Frontal cortex (tissue), 4 donors: ENCODE measurements around the gene HSPA1B. TPM values are rescaled to one million over a fixed set of nuclear protein-coding genes. Genes with fewer than 3 reads are reported as not detected.
"Not testable (repeated sequence)": the region's sequence is repeated elsewhere in the genome, so short reads cannot be mapped to it uniquely, and the experiment has no call there.

Source experiments
- DNase-seq, 2 donors: peaks; one replicate each; pipeline ENCODE4 v3.0.0; 2012; ENCODE audit warnings: low spot score in 2 of 2
- FAIRE-seq: peaks from 2 replicates; lab custom pipeline; 2012; peaks lifted over from hg19 to GRCh38; lab: Jason Lieb, UNC
- total RNA-seq: library from RNA; depleted of rRNA; stranded (reverse); fragments of >200 nt; gene quantifications from one replicate; pipeline ENCODE4 v1.2.3, GENCODE V29; 2014
- donor health status: control.
- donor health status: control.
- donor health status: control.

HSPA1B gene
- total RNA-seq, 1 donor from 2014 or later: 180 TPM

DNA sequence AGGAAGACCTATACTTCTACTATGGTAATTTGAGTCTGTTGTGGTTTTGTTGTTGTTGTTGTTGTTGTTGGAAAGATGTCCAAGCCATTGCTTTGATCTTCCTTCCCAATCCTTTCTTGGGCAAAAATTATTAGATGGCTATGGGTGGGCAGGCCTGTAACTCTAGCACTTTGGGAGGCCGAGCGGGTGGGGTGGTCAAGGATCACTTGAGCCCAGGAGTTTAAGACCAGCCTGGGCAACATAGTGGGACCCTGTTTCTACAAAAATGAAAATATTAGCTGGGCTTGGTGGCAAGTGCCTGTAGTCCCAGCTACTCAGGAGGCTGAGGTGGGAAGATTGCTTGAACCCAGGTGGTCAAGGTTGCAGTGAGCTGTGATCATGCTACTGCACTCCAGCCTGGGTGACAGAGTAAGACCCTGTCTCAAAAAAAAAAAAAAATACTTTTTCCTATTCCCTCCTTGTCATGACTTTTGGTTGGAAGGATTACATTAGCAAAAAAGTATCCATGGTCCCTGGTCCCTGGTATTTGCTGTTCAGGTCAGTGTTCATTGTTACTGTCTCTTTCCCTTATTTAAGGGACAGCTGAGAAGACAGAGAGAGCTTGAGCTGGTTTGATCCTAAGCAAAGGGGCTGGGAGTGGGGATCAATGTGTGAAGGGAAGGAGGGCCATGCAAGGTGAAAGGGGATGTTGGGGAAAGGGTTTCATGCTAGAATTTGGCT lies 23.4 kb downstream of the HSPA1B start:
- FAIRE-seq (no peak), DNase-seq (no peak)

DNA sequence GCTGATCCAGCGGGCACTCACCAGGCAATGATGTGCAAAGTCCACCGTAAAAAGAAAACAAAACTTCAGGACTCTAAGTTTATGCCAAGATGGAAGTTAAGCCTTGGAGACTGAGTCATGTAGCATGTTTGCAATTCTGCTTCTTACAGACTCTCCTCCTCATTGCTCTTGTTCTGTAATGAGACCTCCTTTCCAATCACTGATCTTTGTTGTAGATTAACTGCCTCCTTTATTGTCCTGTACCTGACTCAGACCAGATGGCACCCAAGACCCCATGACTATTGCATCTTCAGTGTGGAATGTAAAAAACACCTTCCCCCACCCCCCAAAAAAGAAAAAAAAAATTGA lies 23.9 kb downstream of the HSPA1B start:
- no peak for FAIRE-seq
- DNase-seq: no peak

DNA sequence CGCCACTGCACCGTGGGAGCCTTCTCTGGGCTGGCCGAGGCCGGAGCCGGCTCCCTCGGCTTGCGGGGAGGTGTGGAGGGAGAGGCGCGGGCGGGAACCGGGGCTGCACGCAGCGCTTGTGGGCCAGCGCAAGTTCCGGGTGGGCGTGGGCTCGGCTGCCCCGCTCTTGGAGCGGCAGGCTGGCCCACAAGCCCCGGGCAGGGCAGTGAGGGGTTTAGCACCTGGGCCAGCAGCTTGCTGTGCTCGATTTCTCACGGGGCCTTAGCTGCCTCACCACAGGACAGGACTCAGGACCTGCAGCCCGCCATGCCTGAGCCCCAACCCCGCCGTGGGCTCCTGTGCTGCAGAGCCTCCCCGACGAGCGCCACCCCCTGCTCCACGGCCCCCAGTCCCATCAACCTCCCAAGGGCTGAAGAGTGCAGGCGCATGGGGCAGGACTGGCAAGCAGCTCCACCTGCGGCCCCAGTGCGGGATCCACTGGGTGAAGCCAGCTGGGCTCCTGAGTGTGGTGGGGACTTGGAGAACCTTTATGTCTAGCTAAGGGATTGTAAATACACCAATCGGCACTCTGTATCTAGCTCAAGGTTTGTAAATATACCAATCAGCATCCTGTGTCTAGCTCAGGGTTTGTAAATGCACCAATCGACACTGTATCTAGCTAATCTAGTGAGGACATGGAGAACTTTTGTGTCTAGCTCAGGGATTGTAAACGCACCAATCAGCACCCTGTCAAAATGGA lies 24.6 kb downstream of the HSPA1B start:
- not testable (repeated sequence) for DNase-seq, FAIRE-seq

DNA sequence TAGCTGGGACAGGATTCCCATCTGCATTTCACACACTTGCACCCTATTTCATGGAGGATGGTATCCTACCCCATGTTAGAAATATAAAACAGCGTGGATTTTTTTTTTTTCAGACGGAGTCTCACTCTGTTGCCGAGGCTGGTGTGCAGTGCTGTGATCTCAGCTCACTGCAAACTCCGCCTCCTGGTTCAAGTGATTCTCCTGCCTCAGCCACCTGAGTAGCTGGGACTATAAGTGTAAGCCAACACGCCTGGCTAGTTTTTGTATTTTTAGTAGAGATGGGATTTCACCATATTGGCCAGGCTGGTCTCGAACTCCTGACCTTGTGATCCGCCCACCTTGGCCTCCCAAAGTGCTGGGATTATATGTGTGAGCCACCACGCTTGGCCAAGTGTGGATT lies 30.2 kb downstream of the HSPA1B start:
- DNase-seq, FAIRE-seq: not testable (repeated sequence)

DNA sequence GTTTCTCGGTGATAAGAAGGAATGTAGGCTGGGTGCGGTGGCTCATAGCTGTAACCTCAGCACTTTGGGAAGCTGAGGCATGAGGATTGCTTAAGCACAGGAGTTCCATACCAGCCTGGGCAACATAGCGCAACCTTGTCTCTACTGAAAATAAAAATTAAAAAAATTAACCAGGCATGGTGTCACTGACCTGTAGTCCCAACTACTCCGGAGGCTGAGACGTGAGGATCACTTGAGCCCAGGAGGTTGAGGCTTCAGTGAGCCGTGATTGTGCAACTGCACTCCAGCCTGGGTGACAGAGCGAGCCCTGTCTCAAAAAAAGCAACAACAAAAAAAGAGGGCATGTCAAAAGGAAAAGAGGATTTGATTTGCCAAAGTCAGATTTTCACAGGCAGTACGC lies 31.2 kb downstream of the HSPA1B start:
- DNase-seq: no peak
- FAIRE-seq: no peak

- no peak for DNase-seq
- FAIRE-seq: no peak
These were observed 32.4 kb downstream of the HSPA1B start for GRCh38 chr6:31859923-31860322.

GRCh38 chr6:31860349-31860748 lies 32.8 kb downstream of the HSPA1B start:
- FAIRE-seq (no peak), DNase-seq (no peak)

- no peak for DNase-seq
- no peak for FAIRE-seq
These were observed 33.6 kb downstream of the HSPA1B start for GRCh38 chr6:31861150-31861549.

- DNase-seq (no peak), FAIRE-seq (no peak)
These were observed 34.4 kb downstream of the HSPA1B start for GRCh38 chr6:31861919-31862343.

DNA sequence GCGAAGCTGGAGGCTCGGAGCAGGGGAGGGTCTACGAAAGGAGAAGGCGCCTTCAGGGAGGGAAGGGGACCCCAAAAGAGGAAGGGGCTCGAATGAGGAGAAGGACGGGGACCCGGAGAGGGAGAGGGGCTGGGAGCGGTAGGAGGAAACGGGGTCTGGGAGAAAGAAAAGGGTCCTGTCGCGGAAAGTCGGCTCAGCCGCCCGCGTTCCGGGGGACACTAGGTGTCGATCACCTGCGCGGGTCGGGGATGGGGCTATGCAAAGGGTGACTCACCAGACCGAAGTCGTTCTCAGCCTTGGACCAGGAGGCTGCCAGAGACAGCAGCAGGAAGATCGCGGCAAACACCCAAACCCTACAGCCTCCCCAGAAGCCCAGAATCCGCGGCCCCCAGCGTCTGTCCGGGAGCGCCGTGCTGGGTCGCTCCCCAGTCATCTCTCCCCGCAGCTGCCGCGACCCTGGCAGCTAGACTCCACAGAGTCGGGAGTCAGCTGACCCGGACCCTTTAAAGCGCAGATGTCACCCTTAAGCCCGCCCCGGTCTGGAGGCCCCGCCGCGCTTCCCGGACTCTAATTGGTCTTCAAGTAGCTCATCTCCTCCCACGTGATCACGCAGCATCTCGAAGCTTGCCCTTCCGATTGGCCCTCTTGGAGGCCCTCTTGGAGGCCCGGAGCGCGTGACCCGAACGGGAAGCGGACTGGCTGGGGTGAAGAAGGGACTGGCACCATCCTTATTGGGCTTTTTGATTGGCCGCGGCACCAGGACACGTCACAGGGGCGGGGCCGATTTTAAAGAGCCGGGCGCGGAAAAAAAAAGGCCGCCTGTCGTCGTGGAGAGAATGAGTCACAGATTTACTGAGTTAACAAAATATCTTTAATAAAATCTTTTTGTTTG lies 35.1 kb downstream of the HSPA1B start, which contains the start of gene NEU1:
Gene NEU1, minus strand, starts transcription at position 478 of the 892 bp plus-strand sequence. Its CDS starts 45 bp downstream, at position 433.
- FAIRE-seq (peak; percentile 99), DNase-seq (peak; percentile 98 to 99)

DNA sequence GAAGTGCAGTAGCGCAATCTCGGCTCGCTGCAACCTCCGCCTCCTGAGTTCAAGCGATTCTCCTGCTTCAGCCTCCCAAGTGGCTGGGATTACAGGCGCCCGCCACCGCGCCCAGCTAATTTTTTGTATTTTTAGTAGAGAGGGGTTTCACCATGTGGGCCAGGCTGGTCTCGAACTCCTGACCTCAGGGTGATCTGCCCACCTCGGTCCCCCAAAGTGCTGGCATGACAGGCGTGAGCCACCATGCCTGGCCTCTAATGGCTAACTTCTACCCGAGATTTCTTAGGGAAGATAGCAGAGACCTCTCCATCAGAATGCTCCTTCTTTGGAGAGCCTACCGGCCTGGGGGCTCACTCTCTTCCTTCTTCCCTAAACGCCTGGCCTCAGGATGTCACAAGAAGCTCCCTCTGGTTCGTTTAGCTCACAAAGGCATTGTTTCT lies 36.6 kb downstream of the HSPA1B start:
- DNase-seq, FAIRE-seq: not testable (repeated sequence)

GRCh38 chr6:31864818-31865204 lies 37.3 kb downstream of the HSPA1B start:
- DNase-seq (no peak), FAIRE-seq (no peak)

DNA sequence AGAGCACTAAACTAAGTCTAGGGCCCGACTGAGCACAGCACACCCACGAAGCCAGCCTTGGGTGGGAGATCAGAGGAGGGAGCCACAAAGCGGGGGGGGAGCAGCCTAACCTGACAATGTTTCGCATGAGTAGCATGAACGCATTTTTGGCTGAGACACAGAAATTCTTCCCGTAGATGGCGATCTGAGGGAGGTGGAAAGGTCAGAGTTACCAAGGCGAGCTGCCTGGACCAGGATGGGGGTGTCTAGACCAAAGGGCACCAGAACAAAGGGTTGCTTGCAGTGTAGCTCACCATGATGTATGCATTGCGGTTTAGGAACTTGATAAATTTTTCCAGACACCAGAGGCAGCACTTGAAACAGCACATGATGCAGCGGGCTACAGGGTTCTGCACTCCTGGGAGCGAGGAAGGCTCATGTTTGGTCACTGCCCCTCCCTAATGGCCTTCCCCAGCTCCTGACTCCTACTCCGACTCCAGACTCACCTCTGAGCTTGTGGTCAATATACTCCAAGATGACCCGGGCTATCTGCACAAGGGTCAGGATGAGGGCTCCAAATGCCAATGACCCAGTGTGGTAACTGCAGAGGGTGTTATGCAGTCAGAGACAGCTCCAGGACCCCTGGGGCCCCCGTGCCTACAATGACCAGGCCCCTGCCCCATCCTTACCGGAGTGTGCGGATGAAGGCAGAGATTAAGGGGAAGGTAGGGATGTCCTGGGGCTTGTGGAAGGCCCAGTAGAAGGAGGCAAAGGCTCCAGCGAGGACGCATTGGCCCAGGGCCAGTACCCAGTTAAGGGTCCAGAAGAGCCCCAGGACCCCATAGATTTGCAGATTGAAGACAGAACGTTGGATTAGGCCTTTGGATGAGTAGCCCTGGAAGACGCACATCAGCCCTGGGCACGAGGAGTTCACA lies 37.9 kb downstream of the HSPA1B start:
- no peak for FAIRE-seq
- DNase-seq: no peak

- not testable (repeated sequence) for DNase-seq, FAIRE-seq
These were observed 41.1 kb downstream of the HSPA1B start for GRCh38 chr6:31868658-31868971.

DNA sequence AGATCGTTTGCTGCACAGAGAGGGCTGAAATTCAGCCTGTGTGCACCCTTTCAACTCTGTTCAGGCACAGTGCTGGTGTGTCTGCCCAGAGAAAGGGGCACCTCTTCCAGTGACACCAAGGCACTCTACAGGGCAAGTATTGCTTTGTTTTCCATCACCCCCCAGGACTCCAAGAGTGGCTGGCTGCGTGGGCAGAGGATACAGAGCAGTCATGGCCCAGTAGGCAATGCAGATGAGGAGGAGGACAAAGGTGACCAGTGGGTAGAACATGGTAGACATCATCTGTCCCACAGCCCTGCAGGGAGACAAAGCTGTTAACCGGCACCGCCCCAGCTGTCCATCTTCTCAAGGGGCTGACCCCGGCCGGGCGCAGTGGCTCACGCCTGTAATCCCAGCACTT lies 41.8 kb downstream of the HSPA1B start:
- DNase-seq (no peak), FAIRE-seq (no peak)

DNA sequence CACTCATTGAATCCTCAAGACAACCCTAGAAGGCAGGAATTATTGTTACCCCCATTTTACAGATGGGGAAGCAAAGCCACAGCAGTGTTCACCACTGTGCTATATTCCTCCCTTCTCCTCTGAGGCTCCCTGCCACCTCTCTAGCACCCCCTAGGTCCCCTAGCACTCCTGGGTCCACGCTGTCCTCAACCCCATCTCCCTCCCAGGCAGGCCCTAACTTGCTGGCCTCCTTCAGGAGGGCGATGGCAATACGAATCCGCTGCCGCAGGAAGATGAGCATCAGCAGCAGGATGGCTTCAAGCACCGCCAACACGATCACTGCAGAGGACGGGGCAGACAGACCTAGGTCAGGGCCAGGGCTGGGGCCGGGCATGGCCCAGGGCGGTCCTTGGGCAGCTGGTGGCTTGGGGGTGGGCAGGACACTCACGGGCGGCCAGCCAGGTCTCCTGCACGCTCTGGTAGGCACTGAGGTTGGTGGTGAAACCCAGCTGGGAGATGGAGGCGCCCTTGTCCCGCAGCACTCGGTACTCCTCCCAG lies 42.9 kb downstream of the HSPA1B start:
- FAIRE-seq (no peak), DNase-seq (no peak)

- no peak for FAIRE-seq
- DNase-seq: no peak
These were observed 43.6 kb downstream of the HSPA1B start for GRCh38 chr6:31871046-31871659.

GRCh38 chr6:31874084-31874670 lies 46.6 kb downstream of the HSPA1B start:
- DNase-seq (no peak), FAIRE-seq (no peak)
